Endothelial cell of umbilical vein (primary cell): ENCODE measurements around the gene RSL24D1. TPM values are rescaled to one million over a fixed set of nuclear protein-coding genes. Genes with fewer than 3 reads are reported as not detected.

Experiments
- BruUV-seq: library from RNA; stranded (reverse); fragments of 400-500 nt; replicated peaks from 2 replicates; lab custom pipeline; 2021; lab: Mats Ljungman, UMichigan
- CTCF ChIA-PET: fragments of 300-600, 350-600 bp; sonication (Branson Sonifier 250); formaldehyde crosslinking; loops from one replicate; lab custom pipeline; 2021; ENCODE audit warnings: antibody characterized with exemption, inconsistent platforms; lab: Charles Lee
- POLR2A ChIA-PET: fragments of 300-600, 350-600 bp; sonication (Branson Sonifier 250); formaldehyde crosslinking; loops from one replicate; lab custom pipeline; 2021; ENCODE audit warnings: antibody characterized with exemption, inconsistent platforms; lab: Charles Lee
- DNase-seq: peaks from one replicate; pipeline ENCODE4 v3.0.0-alpha.2; 2011; ENCODE audit warnings: low read depth, low spot score
- FAIRE-seq: peaks from 2 replicates; lab custom pipeline; 2011; peaks lifted over from hg19 to GRCh38; lab: Jason Lieb, UNC
- H2AFZ ChIP-seq: 2 replicates; pipeline ENCODE4 v1.6.0; 2012; ENCODE audit warnings: low read depth, low read length, control low read depth, inconsistent platforms
- H3K27ac ChIP-seq: 2 replicates; pipeline ENCODE4 v1.5.1; 2011; ENCODE audit warnings: low read depth, mild to moderate bottlenecking, control low read depth, low read length, moderate library complexity; ENCODE audit not compliant: insufficient read depth
- H3K27me3 ChIP-seq, 2 experiments: 2 replicates each; pipeline versions ENCODE4 v1.6.0 to v1.6.1; 2011; ENCODE audit warnings: low read length in 2 of 2, mixed read lengths in 1 of 2; ENCODE audit not compliant: control insufficient read depth in 2 of 2, insufficient read depth in 2 of 2
- H3K36me3 ChIP-seq, 2 experiments: 2 replicates in 1 of 2; 3 replicates in 1 of 2; pipeline ENCODE4 v1.5.1; 2011; ENCODE audit warnings: low read length in 2 of 2, mild to moderate bottlenecking in 1 of 2, moderate library complexity in 1 of 2; ENCODE audit not compliant: control insufficient read depth in 2 of 2, insufficient read depth in 2 of 2; ENCODE audit errors: extremely low read depth in 1 of 2
- H3K4me1 ChIP-seq: 3 replicates; pipeline ENCODE4 v1.5.1; 2011; ENCODE audit warnings: mild to moderate bottlenecking, low read length; ENCODE audit not compliant: control insufficient read depth, insufficient read depth; ENCODE audit errors: extremely low read depth
- H3K4me2 ChIP-seq: 2 replicates; pipeline ENCODE4 v1.6.1; 2011; ENCODE audit warnings: low read length, control low read depth, mixed read lengths; ENCODE audit not compliant: insufficient read depth
- H3K4me3 ChIP-seq, 3 experiments: fragments of 200-600 bp in 1 of 3; sonication (generic), shearing (Covaris generic) in 1 of 3; replicated peaks in 1 of 3; 2 replicates each; pipeline ENCODE4 v1.5.1; 2011 to 2016; ENCODE audit warnings: control low read depth in 3 of 3, low read length in 3 of 3, mild to moderate bottlenecking in 2 of 3, inconsistent platforms in 1 of 3, low read depth in 1 of 3, moderate library complexity in 1 of 3; ENCODE audit not compliant: insufficient read depth in 1 of 3
- H3K79me2 ChIP-seq: 2 replicates; pipeline ENCODE4 v1.6.0; 2012; ENCODE audit warnings: low read length, inconsistent platforms; ENCODE audit not compliant: control insufficient read depth, insufficient read depth
- H3K9ac ChIP-seq: replicated peaks from 2 replicates; pipeline ENCODE3; 2011; ENCODE audit warnings: low read length, control low read depth; ENCODE audit not compliant: insufficient read depth; ENCODE audit errors: extremely low read depth
- H3K9me1 ChIP-seq: replicated peaks from 3 replicates; pipeline ENCODE4 v1.6.0; 2011; ENCODE audit warnings: mild to moderate bottlenecking, low read length; ENCODE audit not compliant: control insufficient read depth, insufficient read depth; ENCODE audit errors: extremely low read depth
- H3K9me3 ChIP-seq: replicated peaks from 2 replicates; pipeline ENCODE4 v1.5.1; 2012; ENCODE audit warnings: low read length, inconsistent platforms; ENCODE audit not compliant: control insufficient read depth, insufficient read depth
- H4K20me1 ChIP-seq: replicated peaks from 2 replicates; pipeline ENCODE3; 2011; ENCODE audit warnings: mild to moderate bottlenecking, low read length; ENCODE audit not compliant: control insufficient read depth, insufficient read depth; ENCODE audit errors: extremely low read depth
- CTCF ChIP-seq, 2 donors: IDR thresholded peaks; 1 replicate in 1 of 2; 2 replicates in 1 of 2; pipeline ENCODE4 v1.5.1; 2011; ENCODE audit warnings: low read length in 2 of 2, mild to moderate bottlenecking in 2 of 2, moderate library complexity in 2 of 2, control low read depth in 1 of 2, inconsistent platforms in 1 of 2, low read depth in 1 of 2; ENCODE audit not compliant: insufficient read depth in 1 of 2; ENCODE audit errors: extremely low read depth in 1 of 2
- EZH2 ChIP-seq: IDR thresholded peaks from 2 replicates; pipeline ENCODE4 v1.6.1; 2012; ENCODE audit warnings: borderline replicate concordance, low read depth, mild to moderate bottlenecking, moderate library complexity, low read length, inconsistent platforms; ENCODE audit not compliant: severe bottlenecking
- FOS ChIP-seq: IDR thresholded peaks from 2 replicates; pipeline ENCODE4 v1.6.1; 2011; ENCODE audit warnings: mild to moderate bottlenecking, low read length, moderate library complexity, borderline replicate concordance; ENCODE audit not compliant: insufficient read depth
- GATA2 ChIP-seq: IDR thresholded peaks from 2 replicates; pipeline ENCODE4 v1.7.0; 2011; ENCODE audit warnings: low read depth, mild to moderate bottlenecking, moderate library complexity, mixed read lengths, low read length; ENCODE audit not compliant: insufficient read length, insufficient read depth
- JUN ChIP-seq: IDR thresholded peaks from 2 replicates; pipeline ENCODE4 v1.6.1; 2011; ENCODE audit warnings: borderline replicate concordance, low read depth; ENCODE audit not compliant: insufficient read length, insufficient read depth
- MAX ChIP-seq: IDR thresholded peaks from 2 replicates; pipeline ENCODE4 v1.6.1; 2011; ENCODE audit not compliant: insufficient read depth, insufficient read length
- MYC ChIP-seq: IDR thresholded peaks from one replicate; pipeline ENCODE4 v1.6.1; 2011; ENCODE audit warnings: mild to moderate bottlenecking, low read depth, low read length
- POLR2A ChIP-seq: IDR thresholded peaks from 2 replicates; pipeline ENCODE4 v1.6.1; 2012; ENCODE audit warnings: low read depth, mild to moderate bottlenecking, control low read depth, low read length
- POLR2AphosphoS5 ChIP-seq: IDR thresholded peaks from 2 replicates; pipeline ENCODE4 v1.6.1; 2012; ENCODE audit warnings: low read depth, mild to moderate bottlenecking, control low read depth, low read length, moderate library complexity; ENCODE audit not compliant: insufficient read depth
- dilution Hi-C: fragments of 300-500 bp; cut with MboI; formaldehyde crosslinking; loops from one replicate; pipeline ENCODE4 v1.15.0; 2019; ENCODE audit warnings: low sequenced_read_pairs; ENCODE audit not compliant: extremely low pct_ligation_motif_present
- intact Hi-C: fragments of 100-400 bp; cut with micrococcal nuclease; formaldehyde crosslinking; loops from one replicate; pipeline ENCODE4 v1.10.0; 2022
- polyA plus RNA-seq, 4 experiments: library from polyadenylated mRNA; depleted of rRNA in 3 of 4; stranded (reverse) in 3 of 4; unstranded in 1 of 4; fragments of >200 nt; gene quantifications; 2 replicates each; pipeline versions ENCODE4 v1.2.1 to v1.2.3, GENCODE V29; 2011 to 2012; ENCODE audit warnings: missing spikeins in 1 of 4
- total RNA-seq: library from RNA; stranded (reverse); gene quantifications from 2 replicates; pipeline ENCODE4 v1.2.3, GENCODE V29; 2021

RSL24D1 gene
- total and polyA plus RNA-seq, 2 donors (not counting 3 experiments of a cell fraction or from before 2014, with no cell fraction given), result 18.4 to 60.0 TPM

- no peak for DNase-seq
- ChIA-PET CTCF (interaction anchor here (1.3 to 2.4 kb wide), 7 partner anchors 10 to 242 kb away, joined by 3 to 12 read pairs (median 7); partner anchors contain the start of genes CCPG1 and PIERCE2), POLR2A (no interaction called here)
- Histone ChIP-seq H3K9me1 (no peaks in the 10 kb centered on the region), H3K36me3 (no peaks in the 10 kb centered on the region), H2AFZ (peak overlapping the region; percentile 83), H4K20me1 (no peaks in the 10 kb centered on the region), H3K9ac (peak overlapping the region; percentile 67), H3K27me3 (no peaks in the 10 kb centered on the region), H3K79me2 (peaks cover 39% of the 10 kb centered on the region), H3K4me2 (peak overlapping the region; percentile 80), H3K9me3 (no peaks in the 10 kb centered on the region), H3K27ac (no peak overlapping the region), H3K4me1 (peaks cover 16% of the 10 kb centered on the region), H3K4me3 (peak overlapping the region; percentile 23 to 97 (median 97))
- BruUV-seq, result no TSS peak
- TF ChIP-seq POLR2A (no peak), CTCF (IDR thresholded peaks at IDR 0.05; ENCODE audit: extremely low read depth in 1 of 2, insufficient read depth in 1 of 2, low read depth in 1 of 2, low read length in 2 of 2) (no peak), MYC (no peak), GATA2 (no peak), EZH2 (no peak), FOS (no peak), MAX (no peak), JUN (no peak), POLR2AphosphoS5 (no peak)
- no peak for FAIRE-seq
- intact Hi-C loops (loop anchor here (1.0 kb wide), 1 partner anchor 211 kb away; the partner anchor contains the start of genes CCPG1 and PIERCE2), dilution Hi-C loops (no loop called here)
These were observed 978 bp upstream of the RSL24D1 start for GRCh38 chr15:55197719-55198118.
